GM12891 (cell line): ENCODE measurements around the gene ZNF865.

Experiments used
- POU2F2 ChIP-seq: IDR thresholded peaks from 2 replicates; pipeline ENCODE4 v1.6.1; 2011; ENCODE audit warnings: low read depth, mild to moderate bottlenecking, control low read depth, low read length, moderate library complexity
- TAF1 ChIP-seq: IDR thresholded peaks from 2 replicates; pipeline ENCODE4 v1.6.1; 2011; ENCODE audit warnings: low read depth, low read length, control low read depth

DNA sequence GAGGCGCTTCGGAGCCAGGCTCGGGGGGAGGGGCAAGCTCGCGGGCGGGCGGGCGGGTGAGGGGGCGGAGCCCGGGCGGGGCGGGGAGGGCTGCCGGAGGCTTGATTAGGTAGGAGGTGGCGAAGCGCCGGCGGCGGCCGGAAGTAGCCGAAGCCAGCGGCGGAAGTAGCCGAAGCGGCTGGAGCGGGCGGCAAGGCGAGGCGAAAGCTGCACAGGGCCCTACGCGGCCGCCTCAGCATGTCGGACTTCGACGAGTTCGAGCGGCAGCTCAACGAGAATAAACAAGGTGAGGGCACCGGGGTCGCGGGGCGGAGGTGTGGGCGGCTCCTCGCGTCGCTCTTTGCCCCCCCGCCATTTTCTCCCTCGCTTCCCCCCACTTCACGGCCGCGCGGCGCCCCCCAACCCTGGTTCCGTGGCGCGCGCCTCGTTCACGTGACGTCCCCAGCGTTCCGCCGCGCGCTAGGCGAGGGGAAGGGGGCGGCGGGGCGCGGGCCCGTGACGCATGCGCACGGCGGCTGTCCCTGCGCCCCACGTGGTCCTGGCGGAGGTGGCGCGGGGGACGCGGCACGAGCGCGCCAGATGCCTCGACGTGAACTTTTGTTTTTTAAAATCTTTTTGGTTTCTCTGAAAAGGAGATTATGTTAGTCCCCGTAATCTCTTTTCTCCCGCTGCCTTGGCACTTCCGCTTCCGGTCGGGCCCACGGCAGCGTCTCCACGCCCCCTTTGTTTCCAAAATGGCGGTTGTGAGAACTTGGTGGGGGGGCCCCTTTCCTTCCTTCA, 49.6 kb downstream of the ZNF865 start, which contains the start of gene U2AF2:
- TF ChIP-seq TAF1 (peak; percentile 67), POU2F2 (no peak)
